Cerebellar nuclear complex (tissue), 1 donor: ENCODE results near the gene AGAP3.

Source experiments
- DNase-seq, 2 experiments: peaks; one replicate each; lab custom pipeline; 2025; lab: John Stamatoyannopoulos, UW

Gene AGAP3

GRCh38 chr7:151186640-151187408 lies 100.5 kb downstream of the AGAP3 start, which contains the start of gene ASB10:
TSS of gene ASB10 (minus strand) at chr7:151187250. CDS start at chr7:151187130, 120 bp downstream.
- DNase-seq = no peak

- DNase-seq = no peak
Measured at GRCh38 chr7:151187409-151188251, 101.4 kb downstream of the AGAP3 start.

GRCh38 chr7:151188252-151188542 lies 101.9 kb downstream of the AGAP3 start:
- no peak for DNase-seq

GRCh38 chr7:151189038-151189437 lies 102.8 kb downstream of the AGAP3 start:
- DNase-seq = no peak

- DNase-seq = no peak
Measured at GRCh38 chr7:151191544-151191943, 105.3 kb downstream of the AGAP3 start.

GRCh38 chr7:151192002-151192539 lies 105.8 kb downstream of the AGAP3 start:
- DNase-seq = no peak

- DNase-seq = no peak
Measured at GRCh38 chr7:151193203-151193978, 107.1 kb downstream of the AGAP3 start.
